ENCODE data around the gene CSPG4. TPM values are rescaled to one million over a fixed set of nuclear protein-coding genes. Genes with fewer than 3 reads are reported as not detected.
"Not testable (repeated sequence)": the region's sequence is repeated elsewhere in the genome, so short reads cannot be mapped to it uniquely, and the experiment has no call there.

Gene CSPG4
- total RNA-seq, 1 donor from 2014 or later, result not detected

DNA sequence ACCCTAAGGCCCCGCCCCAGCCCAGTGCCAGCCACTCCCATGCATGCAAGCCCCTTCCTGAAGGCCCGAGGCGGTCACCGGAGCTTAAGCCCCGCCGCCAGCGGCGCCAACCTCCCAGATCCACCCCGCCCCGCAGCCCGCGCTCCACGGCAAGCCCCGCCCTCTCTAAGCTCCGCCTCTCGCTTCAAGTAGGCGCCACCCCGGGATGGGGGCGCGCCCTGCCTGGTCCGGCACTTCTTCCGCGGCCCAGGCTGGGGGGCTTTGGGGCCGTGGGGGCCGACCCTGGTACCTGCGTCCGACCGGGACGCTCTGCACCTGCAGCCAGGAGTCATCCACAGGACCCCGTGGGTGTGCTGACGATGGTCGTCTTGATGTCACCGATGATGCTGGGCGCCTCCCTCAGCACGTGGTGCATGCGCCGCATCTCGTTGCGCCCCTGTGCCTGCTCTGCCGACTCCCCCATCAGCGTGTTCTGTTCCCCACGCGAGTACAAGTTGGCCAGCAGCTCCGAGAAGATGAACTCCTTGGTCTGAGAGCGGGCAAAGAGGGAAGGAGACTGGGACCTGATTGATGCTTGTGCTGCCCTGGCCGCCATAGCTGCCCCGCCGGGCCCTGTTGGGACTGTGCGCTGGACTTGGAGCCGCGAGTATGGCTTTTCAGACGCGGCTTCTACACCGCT is 26.1 kb upstream of the CSPG4 start:
- intact Hi-C loops (cut with micrococcal nuclease), result loop anchor here (1.0 kb wide), 4 partner anchors 10 to 370 kb away; partner anchors contain the start of gene MAN2C1

DNA sequence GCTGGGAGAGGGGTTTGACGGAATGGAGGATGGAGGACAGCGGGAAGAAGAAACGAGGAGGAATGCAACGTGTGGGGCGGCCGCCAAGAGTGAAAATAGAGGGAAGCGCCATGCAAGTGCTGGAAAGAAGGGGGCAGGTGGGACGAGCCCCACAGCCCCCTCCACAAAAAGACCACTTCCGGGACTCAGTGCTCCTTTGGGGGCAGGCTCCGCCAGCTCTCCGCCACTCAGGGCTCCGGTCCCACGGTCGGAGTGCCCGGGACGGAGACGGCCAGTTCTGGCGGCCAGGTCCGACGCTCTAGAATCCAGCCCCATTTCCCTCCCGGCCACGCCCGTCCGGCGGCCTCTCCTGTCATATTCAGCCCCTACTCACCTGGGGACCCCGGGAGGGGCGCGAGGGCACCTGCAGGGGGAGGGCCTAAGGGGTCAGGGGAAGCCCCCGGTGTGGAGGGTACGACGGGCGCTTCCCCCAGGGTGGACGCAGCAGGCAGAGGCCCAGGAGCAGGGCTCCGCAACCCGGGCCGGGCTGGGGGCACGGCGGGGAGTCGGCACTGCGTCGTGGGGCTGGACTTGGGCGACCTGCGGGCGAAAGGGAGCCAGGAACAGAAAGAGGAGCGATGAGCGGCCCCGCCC is 25.5 kb upstream of the CSPG4 start:
- intact Hi-C loops (cut with micrococcal nuclease), result loop anchor here (1.0 kb wide), 4 partner anchors 10 to 370 kb away; partner anchors contain the start of gene MAN2C1

DNA sequence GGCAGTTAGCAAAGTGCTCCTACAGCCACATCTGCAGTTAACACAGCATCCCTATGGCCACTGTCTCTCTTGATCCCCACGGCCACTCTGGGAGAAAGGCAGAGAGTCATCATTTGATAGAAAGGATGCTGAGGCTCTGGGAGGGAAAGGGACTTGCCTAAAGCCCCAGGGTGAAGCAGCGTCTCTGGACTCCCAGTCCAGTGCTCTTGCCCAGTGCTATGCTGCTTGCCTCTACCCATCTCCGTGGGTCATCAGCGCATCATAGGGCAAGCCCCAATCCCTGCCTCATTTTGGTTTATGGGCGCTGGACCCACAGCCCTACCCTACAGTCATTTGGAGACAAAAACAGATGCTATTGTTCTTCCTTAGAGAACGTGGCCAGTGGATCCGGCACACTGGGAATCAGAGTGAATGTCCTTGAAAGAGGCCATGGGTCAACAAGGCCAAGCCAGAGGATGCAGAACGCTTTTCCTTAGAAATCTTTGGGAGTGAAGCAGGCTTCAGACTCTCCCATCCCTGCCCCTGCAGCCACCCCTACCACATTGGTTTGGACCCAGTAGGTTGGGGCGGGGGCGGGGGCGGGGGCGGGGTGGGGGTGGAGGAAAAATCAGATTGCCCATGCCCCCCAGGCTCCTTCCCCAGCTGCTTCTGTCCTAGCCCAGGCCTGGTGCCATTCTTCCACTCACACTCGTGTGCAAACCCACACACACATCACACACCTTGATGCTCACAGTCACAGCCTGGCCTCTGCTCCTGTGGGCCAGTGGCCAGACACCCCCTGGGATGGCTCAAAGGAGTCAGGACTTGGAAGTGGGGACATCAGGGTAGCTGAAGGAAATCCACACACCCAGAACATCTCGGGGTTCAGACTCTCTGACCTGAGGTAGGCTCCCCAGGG is 24.7 kb upstream of the CSPG4 start:
- intact Hi-C loops (cut with micrococcal nuclease), result loop anchor here (1.0 kb wide), 4 partner anchors 9 to 369 kb away; partner anchors contain the start of gene MAN2C1

DNA sequence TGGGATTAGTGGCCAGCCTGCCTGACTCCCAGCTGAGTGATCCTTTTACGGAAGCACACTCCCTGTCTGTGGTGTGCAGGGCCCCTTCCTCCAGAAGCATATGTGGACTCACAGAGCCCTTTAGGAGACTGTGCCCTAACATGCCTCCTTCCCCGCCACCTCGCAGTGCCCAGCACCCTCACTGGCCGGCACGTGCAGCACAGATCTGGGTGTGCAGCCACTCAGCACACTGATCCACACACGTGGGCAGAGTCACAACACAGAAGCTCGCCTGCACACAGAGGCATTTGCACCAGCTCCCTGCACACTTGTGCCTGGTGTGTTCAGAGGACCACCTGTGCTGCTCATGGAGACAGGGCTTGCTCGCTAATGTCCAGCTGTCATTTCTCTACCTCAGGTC is 23.6 kb upstream of the CSPG4 start:
- intact Hi-C loops (cut with micrococcal nuclease), result no loop called here

DNA sequence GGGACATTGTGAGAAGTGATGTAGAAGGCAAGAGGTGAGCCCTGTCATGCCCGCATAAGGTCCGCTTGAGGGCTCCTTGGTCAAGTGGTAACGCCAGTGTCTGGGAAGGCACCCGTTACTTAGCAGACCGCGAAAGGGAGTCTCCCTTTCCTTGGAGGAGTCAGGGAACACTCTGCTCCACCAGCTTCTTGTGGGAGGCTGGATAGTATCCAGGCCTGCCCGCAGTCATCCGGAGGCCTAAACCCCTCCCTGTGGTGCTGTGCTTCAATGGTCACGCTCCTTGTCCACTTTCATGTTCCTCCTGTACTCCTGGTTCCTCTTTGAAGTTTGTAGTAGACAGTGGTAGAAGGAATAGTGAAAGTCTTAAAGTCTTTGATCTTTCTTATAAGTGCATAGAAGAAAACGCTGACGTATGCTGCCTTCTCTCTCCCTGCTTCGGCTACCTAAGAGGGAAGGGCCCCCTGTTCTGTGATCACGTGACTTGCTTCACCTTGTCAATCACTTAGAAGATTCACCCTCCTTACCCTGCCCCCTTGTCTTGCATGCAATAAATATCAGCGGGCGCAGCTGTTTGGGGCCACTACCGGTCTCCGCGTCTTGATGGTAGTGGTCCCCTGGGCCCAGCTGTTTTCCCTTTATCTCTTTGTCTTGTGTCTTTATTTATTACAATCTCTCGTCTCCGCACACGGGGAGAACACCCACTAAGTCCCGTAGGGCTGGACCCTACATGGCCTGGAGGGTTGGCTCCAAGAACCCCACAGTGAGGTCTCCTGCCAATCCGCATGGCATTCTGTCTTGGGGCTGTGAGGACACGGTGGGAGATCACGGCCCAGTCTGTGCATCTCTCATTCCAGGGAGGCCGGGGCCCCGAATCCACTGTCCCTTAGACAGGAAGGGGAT is 22.5 kb upstream of the CSPG4 start:
- intact Hi-C loops (cut with micrococcal nuclease), result not testable (repeated sequence)

DNA sequence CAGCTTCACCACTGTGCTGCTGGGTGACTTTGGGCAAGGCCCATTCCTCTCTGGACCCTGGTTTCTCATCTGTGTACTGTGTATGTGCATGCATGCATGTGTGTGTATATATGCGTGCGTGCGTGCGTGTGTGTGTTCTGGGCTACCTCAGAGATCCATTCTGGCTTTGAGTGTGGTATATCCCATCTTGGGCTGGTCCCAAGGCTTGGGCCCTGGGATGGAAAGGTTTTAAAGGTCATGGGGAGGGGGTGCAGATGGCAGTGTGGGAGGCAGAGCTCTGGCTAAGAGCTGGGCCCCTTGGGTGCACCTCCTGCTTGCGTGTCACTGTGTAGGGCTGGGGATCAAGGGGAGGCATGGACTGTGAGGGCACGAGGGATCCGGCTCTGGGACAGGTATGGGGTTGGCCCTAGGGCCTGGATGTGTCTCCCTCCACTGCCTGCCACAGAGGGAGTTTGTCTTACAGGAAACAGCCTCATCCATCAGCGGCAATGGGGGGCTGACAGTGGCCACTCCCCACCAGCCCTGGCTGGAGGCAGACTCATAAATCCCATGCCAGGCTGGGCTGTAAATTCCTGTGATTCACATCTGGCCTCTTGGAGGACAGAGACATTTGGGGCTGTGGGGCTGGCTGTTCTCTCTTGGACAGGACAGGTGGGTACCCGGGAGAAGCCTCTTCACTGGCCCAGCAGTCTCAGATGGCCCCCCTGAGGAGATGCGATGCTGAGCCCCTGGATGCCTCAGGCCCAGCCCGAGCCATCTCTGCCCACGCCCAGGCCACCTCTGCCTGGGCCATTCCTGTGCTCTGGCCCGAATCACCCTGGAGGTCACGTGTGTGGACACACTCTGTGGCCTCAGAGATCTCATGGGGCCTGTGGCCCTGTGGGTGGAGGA is 21.4 kb upstream of the CSPG4 start:
- intact Hi-C loops (cut with micrococcal nuclease), result no loop called here

DNA sequence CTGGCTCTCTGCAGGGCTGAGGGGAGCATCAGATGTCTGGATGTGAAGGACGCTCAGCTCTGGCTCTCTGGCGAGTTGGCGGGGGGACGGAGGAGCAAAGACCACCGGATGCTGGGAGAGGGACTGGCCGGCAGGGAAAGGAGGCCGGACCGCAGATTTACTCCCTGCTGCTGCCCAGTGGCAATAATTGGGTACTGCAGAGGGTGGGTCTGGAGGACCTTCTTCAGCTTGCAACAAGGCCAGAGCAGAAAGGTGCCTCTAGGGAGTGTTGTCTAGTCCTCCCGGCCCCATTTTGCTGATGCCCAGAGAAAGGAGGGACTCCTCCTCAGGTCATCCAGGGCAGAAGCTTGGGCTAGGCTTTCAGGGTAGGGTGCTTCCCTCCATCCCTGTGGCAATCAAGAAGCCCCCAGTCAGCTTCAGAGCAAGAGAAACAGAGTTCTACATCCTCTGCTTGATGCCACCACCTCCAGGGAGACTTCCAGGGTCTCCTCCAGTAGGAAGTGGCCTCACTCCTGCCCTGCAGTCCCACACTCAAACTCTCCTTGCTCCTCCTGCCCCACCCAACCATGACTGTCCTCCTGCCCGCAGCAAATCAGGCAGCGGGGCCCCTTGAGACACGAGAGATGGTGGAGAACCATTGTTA is 20.3 kb upstream of the CSPG4 start:
- intact Hi-C loops (cut with micrococcal nuclease), result no loop called here

DNA sequence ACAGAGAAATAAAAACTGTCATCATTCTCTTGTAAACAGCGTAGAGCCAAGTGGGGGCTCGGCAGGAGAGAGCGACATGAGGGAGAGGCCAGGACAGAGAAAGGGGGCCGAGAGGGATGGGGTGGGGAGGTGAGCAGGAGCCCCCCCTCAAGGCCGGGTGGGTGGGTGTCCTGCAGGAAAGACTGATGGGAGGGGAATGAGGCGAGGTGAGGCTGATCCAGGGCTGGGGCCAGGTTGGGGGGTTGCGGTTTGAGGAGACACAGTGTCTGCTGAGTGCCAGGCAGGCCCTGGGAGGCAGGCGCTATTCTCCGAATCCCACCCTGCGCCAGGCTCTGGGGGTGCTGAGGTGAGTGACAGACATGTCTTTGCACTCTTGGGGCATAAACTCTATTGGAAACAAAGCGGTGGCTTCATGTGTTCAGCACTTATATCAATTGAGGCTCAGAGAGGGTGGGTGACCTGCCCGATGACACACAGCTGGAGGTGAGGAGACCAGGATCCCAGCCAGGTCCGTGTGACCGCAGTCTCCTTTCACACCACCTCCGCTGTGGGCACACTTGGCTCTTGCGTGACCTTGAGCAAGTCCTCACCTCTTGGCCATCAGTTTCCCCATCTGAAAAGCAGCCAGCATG is 19.6 kb upstream of the CSPG4 start:
- intact Hi-C loops (cut with micrococcal nuclease), result no loop called here

DNA sequence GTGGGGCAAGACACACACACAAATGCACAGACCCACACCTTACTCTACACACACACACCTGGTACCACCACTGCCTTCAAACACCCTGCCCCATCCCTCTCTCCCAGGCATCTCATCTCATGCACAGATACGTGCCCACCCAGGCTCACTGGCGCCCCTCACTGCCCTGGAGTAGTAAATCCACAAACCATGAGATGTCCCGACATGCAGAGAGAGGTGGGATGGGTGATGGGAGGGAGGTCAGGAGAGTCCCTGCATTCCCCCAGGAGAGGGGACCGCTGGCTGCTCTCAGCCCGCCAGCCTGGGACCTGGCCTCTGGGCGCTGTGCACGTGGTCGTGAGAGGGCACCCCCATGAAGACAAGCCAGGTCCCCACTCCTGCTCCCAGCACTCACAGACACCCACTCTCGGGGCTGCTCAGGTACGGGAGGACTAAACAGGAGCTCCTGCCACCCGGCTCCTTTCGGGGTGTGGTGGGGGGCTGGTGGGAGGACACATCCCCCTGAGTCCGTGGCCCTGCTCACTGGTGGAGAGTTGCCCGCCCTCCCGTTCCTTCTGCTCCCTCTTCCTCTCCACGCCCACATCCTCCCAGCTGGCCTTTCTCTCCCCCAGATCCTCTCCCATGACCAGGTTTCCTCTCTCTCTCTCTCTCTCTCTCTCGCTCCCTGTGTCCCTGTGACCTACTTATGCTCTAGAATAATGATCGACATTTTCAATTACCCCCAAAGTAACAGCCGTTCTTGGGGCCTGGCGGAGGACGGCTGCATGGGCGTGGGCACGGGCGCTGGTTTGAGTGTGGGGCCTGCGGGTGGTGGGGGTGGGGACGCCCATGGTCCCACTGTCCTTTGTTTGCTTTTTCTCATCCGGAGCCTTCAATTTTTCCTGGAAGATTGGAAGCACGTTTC is 18.9 kb upstream of the CSPG4 start:
- intact Hi-C loops (cut with micrococcal nuclease), result no loop called here

DNA sequence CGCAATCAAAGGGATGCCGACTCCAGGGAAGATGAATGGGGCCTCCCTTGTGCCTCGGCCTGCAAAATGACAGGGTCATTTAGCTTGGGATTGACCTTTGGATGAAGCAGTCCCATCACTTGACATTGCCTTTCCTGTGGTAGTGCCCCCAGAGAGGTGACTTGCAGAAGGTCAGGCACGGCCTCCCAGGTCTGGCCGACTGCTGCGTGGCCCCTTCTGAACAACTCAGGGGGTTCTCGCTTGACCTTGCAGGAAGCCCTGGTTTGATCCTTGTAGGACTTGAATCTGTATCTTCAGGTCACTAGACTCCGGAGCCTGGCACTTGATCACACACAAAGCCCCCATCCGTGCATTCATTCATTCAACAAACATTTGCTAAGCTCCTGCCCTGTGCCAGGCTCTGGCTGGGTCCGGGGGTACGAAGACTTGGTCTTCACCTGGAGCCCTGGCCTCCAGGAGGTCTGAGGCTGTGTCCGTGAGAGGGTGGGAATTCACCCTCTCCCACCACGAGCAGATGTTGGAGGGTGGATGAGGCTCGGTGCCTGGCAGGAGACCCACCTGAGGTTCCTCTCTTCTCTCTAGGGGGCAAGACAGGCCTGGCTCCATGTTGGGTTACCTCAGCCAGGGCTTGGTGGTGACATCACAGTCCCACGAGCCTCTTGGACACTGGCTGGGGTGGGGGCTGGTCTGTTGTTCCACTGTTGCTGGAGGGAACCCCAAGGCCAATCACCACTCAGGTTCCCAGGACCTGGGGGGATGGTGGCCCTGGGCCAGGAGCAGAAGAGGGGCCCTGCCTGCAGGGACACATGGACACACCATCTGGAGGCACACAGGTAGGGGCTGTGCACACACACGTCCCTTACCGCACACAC is 18.0 kb upstream of the CSPG4 start:
- intact Hi-C loops (cut with micrococcal nuclease), result not testable (repeated sequence)

DNA sequence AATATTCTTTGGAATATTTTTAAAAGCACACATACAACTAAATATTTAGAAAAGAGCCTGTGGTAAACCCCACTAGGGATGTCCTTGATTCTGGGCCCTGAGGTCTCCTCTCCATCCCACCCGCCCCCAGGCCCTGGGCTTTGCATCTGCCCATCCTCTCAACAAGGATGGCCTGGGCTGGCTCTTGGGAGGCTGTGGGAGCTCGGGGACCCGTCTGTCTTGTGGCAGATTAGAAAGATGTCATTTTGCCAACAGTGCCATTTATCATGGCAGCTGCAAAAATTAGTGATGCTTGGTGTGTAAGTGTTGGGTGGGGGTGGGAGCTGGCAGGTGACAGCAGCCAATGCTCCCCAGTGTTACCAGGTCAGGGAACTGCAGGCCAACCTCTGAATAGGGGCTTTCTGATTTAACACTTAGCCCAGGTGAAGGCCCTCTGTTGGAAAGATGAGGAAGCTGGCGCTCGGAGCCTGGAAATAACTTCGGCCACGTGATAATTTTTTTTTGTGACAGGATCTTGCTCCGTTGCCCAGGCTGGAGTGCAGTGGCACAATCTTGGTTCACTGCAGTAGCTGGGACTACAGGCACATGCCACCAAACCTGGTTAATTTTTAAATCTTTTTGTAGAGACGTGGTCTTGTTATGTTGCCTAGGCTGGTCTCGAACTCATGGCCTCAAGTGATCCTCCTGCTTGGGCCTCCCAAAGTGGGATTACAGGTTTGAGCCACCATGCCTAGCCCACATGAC is 16.9 kb upstream of the CSPG4 start:
- intact Hi-C loops (cut with micrococcal nuclease), result loop anchor here (2.0 kb wide), 2 partner anchors 191 to 327 kb away; no protein-coding TSS in a partner anchor

DNA sequence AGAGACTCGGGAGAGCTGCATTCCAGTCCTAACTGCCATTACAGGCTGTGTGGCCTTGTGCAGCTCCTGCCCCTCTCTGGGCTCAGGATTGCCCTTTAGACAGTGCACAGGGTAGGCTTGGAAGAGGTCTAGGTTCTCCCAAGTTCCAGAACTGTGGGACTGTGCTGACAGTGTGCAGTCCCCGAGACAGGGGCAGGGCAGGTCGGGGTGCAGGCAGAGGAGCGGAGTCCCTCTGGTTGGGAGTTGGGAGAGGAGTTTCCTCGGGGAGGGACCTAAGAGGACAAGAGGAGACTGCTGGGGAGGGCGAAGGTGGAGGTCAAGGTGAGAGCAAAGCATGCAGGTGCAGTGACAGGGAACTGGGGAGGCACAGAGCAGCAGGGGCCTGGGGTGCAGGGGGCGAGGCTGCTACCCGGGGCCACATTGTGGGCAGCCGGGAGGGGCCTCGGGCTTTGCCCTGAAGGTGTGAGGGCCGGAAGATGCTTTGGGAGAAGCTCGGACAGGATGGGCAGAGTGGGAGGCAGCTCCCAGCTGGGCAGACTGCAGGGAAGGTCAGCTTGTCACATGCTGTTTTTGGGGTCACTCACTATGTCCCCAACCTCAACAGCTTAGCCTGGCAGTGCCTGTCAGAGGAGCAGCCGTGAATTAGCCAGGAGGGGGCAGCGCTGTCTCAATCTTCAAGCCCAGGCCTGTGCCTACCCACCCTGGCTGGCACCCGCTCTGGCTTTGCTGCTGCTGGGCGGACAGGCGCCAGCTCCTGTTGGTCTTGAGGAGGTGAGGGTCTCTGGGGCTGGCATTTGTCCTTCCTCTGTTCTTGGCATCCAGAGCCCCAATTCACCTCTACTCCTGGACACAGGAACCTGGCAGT is 15.4 kb upstream of the CSPG4 start:
- intact Hi-C loops (cut with micrococcal nuclease), result loop anchor here (1.0 to 2.0 kb wide), 5 partner anchors 10 to 411 kb away; no protein-coding TSS in a partner anchor

DNA sequence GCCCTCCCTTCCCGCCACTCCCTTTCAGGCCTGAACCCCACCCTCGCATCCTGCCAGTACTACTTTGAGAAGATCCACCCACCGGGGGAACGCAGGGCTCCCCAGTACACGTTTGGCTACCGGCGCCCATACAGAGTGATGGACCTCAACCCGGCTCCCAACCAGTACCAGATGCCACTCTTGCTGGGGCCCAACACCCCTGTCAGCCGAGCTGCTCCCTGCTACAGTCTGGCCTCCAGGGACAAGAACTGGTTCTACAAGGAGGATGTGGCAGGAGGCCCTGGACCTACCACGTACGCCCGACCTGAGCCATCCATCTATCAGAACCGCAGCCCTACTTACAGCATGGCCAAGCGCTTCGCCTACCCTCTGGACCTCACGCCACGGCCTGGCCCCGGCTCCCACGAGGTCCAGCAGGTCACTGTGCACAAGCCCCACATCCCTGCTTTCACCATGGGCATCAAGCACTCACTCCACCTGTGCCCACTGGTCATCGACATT is 14.4 kb upstream of the CSPG4 start:
- intact Hi-C loops (cut with micrococcal nuclease), result no loop called here

DNA sequence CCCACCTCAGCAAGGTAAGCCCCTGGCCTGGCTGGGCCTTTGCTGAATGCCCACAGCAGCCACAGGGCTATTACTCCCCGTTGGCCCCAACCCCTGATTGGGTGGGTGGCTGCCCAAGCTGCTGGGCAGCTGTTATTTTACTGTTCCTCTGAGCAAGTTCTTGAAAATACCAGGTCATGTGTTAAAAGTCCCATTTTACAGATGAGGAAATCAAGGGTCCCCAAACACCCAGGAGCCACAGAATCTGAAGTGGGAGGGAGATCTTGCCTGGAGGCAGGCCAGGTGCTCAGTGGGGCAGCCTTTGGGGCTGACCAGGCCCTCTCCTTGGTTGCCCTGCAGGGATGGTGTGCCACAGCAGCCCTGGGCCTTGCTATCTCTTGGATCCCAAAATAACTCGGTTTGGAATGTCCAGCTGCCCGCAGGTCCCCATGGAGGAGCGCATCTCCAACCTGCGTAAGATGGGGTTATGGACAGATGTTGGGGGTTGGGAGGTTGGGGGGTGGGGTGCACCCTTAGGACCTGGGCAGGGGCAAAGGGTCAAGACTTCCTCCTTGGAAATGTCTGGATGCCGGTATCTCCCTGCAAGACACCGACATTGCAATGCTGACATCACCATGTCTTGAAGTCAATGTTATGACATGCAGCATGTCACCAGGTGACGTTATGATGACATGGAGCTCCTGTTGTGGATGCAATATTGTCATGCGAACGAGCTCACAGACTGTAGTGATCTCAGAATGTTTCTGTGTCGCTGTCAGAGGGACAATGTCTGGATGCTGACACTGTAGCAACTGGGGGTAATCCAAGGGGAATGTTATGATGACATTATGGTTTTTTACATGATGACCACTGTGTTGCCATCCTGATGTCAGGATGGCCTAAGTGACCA is 13.3 kb upstream of the CSPG4 start:
- intact Hi-C loops (cut with micrococcal nuclease), result no loop called here

Data from T-helper 1 cell treated with Interleukin-12 subunit alpha and Interleukin-12 subunit beta and Interleukin-4 antibody, amounts not matched to agents 30 ng/mL and 1 ng/mL, for 36 hours (primary cell).